ENCODE measurements around the gene GPHN.

GRCh38 chr14:66842911-66843512 lies 335.1 kb downstream of the GPHN start:
- no peak for TF ChIP-seq CTCF (IDR thresholded peaks at IDR 0.05)
- no peak for TF ChIP-seq EP300 (IDR thresholded peaks at IDR 0.05)

Data from esophagus muscularis mucosa (tissue), 3 donors.